ENCODE data around the gene SLC45A2.
"Not testable (repeated sequence)": the region's sequence is repeated elsewhere in the genome, so short reads cannot be mapped to it uniquely, and the experiment has no call there.

The SLC45A2 gene, protein sequence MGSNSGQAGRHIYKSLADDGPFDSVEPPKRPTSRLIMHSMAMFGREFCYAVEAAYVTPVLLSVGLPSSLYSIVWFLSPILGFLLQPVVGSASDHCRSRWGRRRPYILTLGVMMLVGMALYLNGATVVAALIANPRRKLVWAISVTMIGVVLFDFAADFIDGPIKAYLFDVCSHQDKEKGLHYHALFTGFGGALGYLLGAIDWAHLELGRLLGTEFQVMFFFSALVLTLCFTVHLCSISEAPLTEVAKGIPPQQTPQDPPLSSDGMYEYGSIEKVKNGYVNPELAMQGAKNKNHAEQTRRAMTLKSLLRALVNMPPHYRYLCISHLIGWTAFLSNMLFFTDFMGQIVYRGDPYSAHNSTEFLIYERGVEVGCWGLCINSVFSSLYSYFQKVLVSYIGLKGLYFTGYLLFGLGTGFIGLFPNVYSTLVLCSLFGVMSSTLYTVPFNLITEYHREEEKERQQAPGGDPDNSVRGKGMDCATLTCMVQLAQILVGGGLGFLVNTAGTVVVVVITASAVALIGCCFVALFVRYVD

DNA sequence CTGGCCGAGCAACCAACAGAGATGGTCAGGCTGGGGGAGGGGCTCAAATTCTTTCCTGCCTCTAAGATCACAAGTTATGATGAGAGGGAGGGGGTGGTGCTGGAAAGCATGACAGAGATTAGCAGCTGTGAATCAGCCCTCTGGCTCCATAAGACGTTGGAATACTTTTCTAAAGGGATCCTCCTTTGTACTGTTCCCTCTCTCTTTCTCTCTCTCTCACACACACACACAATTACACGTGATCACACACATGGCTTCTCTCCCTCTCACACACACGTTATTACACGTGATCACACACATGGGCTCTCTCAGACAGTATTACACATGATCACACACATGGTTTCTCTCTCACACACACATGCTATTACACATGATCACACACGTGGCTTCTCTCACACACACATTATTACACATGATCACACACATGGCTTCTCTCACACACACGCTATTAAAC is at the start of gene SLC45A2:
Gene SLC45A2, minus strand, starts transcription at position 23 of the 454 bp plus-strand sequence. CDS start 110 bp downstream, outside the sequence.
- no peak for DNase-seq (ENCODE audit: low spot score)

DNA sequence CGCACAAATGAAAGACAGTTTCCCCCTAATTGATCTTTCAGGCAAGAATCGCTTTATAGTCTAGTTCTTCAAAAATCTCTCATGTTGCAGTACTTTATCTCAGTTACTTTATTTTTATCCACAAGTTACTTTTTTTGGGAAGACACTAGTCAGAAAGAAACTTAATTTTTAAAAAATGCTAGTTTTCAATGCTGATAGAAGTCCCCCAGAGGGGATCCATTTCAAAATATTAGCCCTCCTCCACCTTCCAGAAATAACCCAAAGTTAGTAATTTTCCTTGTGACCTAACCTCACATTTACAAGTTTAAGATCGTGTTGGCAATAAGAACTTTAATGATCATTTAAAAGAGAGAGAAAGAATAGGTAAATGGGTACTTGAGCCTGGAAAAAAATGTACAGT is 47.5 kb upstream of the SLC45A2 start:
- DNase-seq (ENCODE audit: low spot score) = no peak

- DNase-seq (ENCODE audit: low spot score) = no peak
These were observed 46.6 kb upstream of the SLC45A2 start for GRCh38 chr5:34031117-34031516.

DNA sequence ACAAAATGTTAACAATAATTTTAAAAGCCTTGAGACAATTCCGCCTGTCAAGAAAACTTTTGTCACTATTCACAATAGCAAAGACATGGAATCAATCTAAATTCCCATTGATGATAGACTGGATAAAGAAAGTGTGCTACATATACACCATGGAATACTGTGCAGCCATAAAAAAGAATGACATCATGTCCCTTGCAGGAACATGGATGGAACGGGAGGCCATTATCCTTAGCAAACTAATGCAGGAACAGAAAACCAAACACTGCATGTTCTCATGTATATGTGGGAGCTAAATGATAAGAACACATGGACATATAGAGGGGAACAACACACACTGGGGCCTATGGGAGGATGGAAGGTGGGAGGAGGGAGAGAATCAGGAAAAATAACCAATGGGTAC is 46.1 kb upstream of the SLC45A2 start:
- not testable (repeated sequence) for DNase-seq (ENCODE audit: low spot score)

DNA sequence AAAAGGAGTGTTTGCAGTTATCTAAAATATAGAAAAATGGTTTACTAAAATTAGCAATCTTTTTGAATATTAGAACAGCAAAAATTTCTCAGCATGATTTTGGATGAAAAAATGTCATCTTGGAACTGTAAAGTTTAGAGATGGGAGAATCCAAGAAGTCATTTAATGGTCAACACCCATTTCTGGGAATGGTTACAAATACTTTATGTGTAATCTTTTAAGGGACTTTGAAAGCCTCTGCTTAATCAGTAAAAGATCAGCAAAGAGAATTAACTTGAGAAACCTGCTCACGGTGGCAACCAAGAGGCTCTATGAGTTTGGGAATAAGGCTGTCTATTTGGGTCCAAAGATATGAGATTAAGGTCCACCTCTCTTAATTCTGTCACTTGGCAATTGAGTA is 45.6 kb upstream of the SLC45A2 start:
- no peak for DNase-seq (ENCODE audit: low spot score)

DNA sequence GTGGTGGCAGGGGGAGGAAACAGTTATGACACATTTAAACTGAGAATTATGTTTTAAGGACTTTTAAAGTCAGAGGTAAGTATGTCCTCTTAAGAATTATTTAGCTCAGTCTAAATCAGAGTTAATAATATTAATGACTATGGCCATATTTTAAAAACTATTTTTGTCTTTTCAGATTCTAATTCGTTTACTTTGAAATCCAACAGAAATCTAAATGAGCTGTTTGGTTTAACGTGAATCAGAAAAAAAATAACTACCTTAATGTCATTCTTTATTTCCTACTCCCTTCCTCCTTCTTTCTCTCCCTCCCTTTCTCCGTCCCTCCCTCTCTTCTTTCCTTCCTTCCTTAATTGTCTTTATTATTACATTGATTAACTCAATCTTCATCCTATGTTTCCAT is 43.9 kb upstream of the SLC45A2 start:
- no peak for DNase-seq (ENCODE audit: low spot score)

DNA sequence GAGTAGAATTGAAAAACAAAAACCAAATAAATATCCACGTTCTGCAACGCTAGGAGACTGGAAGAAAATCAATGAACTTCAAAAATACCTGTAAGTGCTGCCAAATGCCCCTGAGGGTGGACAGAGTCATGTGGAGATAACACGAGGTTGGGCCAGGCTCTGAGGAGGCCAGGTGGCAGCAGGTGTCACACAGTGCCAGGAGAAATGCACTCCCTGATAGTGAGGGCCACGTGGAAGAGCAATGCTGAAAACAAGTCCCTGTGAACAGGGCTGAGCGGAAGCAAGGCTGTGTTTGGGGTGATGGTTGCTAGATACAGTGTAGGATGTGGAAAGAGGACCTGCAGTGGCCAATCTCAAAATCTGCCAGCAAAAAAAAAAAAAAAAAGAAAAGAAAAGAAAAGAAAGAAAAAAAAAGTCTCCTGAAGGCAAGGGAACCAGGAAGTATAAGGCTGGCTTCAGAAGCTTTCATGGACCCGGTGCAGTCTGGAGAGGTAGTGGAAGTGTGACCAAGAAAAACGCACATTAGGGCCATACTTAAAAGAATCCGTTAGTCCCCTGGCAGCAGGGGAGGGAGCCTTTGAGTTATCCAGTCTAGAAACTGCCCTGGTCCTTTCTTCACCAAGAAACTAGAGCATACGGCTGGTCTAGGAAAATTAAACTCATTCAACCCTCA is 41.7 kb upstream of the SLC45A2 start:
- DNase-seq (ENCODE audit: low spot score) = no peak

DNA sequence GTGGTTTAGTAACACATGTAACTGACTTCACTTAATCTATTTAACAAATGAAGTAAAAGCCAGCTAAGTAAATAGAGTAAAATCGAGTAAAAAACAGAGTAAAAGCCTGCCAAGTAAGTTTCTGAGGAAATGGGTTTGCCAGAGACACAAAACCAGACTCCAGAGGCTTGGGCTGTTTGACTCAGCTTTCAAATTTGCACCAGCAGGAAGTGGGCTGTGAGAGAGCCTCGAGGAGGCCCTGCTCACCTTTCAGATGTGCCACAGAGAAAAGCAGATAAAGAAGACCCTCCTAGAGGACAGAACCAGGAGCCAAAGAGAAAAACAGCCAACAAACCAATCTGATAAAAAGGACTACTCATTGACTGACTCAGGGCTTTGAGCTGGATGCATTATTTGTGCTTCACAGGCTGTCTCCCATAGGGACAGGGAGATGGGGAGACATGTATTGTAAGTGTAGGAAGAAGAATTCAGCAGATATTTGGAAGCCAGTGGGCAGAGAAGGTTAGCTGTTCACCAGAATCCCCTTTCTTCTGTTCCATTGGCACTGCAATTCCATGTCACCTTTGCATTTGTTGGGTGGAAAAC is 37.7 kb upstream of the SLC45A2 start:
- no peak for DNase-seq (ENCODE audit: low spot score)

GRCh38 chr5:34021334-34021733 is 36.8 kb upstream of the SLC45A2 start:
- DNase-seq (ENCODE audit: low spot score) = no peak

GRCh38 chr5:34020726-34021125 is 36.2 kb upstream of the SLC45A2 start:
- no peak for DNase-seq (ENCODE audit: low spot score)

- DNase-seq (ENCODE audit: low spot score) = no peak
These were observed 32.8 kb upstream of the SLC45A2 start for GRCh38 chr5:34017254-34017653.

DNA sequence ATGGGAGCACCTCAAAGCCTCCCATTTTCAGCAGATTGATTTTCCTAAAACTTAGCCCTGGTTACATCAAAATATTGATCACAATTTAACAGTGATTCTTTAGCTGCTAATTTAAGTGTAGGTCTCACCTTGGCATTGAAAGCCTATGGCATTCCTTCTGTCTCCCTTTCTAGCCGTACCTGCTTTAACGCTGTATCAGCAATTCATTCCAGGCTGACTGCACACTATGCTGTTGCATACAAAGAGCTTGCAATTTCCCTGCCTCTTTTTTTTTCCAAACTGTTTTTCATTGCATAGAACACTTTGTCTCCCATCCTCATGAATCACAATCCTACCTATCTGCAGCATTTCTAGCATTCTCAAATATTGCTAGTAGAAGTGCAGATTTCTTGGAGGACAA is 32.3 kb upstream of the SLC45A2 start:
- no peak for DNase-seq (ENCODE audit: low spot score)

DNA sequence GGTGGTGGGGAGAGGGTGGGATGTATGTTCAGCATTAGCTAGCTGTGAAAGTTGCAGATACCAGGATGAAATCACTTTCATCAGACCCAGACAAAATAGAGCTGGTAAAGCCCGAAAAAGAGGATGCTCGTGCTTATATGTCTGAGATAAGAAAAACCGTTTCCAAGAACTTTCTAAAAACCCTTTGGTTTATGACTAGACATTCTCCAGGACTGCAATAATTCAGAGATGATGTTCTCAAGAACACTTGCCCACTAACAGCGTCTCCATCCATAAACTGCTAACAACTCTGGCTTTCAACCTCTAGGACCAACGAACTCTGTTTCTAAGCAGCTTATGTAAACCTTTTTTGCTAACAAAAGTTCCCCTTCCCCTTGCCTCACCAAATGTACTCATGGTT is 31.7 kb upstream of the SLC45A2 start:
- no peak for DNase-seq (ENCODE audit: low spot score)

- DNase-seq (ENCODE audit: low spot score) = no peak
These were observed 30.8 kb upstream of the SLC45A2 start for GRCh38 chr5:34015120-34015822.

DNA sequence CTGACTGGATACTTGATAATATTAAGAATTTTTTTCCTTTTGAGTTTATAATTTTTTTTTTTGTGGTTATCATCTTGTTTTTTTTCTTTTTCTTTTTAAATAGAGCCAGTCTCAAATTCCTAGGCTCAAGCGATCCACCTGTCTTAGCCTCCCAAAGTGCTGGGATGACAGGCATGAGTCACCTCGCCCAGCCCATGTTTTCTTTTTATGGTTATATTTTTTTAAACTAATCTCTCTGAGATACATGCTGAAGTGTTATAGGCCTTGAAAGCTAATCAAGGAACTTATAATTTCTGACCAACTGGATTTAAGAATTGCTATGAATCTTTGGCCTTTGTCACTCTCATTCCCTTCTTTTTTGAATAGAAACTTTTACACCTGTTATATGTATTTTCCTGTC is 30.1 kb upstream of the SLC45A2 start:
- DNase-seq (ENCODE audit: low spot score) = no peak

- DNase-seq (ENCODE audit: low spot score) = no peak
These were observed 29.1 kb upstream of the SLC45A2 start for GRCh38 chr5:34013547-34013946.

DNA sequence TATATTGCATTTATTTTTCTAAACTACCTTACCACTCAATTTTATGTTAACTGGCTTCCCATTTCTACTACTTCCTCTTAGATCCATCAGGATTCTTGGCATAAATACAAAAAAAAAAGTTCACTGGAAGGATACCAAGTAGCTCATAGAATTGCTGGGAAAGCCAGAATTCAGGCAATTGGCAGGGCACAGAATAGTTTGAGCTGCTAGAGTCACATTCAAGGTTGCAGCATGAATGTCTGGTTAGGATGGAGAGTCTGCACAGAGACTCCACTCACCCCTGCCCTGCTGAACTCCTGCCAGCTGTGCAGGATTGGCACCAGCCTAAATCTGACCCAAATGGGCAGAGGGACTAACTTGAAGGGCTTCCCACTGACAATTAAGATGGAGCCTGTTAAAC is 28.3 kb upstream of the SLC45A2 start:
- DNase-seq (ENCODE audit: low spot score) = no peak

DNA sequence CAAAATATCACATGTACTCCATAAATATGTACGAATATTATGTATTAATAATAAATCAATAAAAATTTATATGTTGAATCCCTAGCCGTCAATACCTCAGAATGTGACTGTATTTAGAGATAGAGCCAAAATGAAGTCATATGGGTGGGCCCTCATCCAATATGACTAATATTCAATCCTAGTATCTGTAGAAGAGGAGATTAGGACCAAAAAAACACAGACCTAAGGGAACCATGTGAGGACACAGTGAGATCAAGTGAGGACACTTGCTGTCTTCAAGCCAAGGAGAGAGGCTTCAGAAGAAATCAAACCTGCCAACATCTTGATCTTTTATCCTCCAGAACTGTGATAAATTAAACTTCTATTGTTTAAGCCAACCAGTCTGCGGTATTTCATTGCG is 27.0 kb upstream of the SLC45A2 start:
- no peak for DNase-seq (ENCODE audit: low spot score)

GRCh38 chr5:34010146-34010545 is 25.7 kb upstream of the SLC45A2 start:
- DNase-seq (ENCODE audit: low spot score) = not testable (repeated sequence)

- DNase-seq (ENCODE audit: low spot score) = no peak
These were observed 25.1 kb upstream of the SLC45A2 start for GRCh38 chr5:34009610-34010009.

DNA sequence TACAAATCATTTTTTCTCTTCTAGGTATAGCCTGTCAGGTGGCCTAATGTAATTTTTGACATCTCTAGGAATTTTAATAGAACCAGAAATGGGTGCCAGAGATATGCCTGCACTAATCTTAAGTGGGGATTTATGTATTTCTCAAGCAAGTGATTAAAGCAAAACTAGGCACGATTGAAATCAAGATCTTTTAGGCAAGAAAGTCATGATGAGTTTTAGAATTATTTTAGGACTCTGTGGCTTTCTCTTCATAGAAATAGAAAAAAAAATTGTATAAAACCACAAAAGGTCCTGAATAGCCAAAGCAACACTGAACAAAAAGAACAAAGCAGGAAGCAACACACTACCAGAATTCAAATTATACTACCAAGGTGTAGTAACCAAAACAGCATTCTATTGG is 24.3 kb upstream of the SLC45A2 start:
- DNase-seq (ENCODE audit: low spot score) = no peak
